ENCODE measurements around the gene KRT24. TPM values are rescaled to one million over a fixed set of nuclear protein-coding genes. Genes with fewer than 3 reads are reported as not detected.

KRT24 gene
- total RNA-seq, 1 experiment from 2014 or later = not detected

GRCh38 chr17:40695874-40696472, 7.6 kb downstream of the KRT24 start:
- CTCF ChIA-PET = interaction anchor here (0.7 kb wide), 1 partner anchor 8 kb away, joined by 3 read pairs; no protein-coding TSS in a partner anchor
- peaks cover 40% of the 10 kb centered on the region for H3K4me1 ChIP-seq (replicated peaks; ENCODE audit: insufficient read depth)
- TF ChIP-seq, protein P1, sequence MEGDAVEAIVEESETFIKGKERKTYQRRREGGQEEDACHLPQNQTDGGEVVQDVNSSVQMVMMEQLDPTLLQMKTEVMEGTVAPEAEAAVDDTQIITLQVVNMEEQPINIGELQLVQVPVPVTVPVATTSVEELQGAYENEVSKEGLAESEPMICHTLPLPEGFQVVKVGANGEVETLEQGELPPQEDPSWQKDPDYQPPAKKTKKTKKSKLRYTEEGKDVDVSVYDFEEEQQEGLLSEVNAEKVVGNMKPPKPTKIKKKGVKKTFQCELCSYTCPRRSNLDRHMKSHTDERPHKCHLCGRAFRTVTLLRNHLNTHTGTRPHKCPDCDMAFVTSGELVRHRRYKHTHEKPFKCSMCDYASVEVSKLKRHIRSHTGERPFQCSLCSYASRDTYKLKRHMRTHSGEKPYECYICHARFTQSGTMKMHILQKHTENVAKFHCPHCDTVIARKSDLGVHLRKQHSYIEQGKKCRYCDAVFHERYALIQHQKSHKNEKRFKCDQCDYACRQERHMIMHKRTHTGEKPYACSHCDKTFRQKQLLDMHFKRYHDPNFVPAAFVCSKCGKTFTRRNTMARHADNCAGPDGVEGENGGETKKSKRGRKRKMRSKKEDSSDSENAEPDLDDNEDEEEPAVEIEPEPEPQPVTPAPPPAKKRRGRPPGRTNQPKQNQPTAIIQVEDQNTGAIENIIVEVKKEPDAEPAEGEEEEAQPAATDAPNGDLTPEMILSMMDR (conservative IDR thresholded peaks at IDR 0.05) = no peak
- no peak for TF ChIP-seq EZH2 (IDR thresholded peaks at IDR 0.05; ENCODE audit: low read depth)

DNA sequence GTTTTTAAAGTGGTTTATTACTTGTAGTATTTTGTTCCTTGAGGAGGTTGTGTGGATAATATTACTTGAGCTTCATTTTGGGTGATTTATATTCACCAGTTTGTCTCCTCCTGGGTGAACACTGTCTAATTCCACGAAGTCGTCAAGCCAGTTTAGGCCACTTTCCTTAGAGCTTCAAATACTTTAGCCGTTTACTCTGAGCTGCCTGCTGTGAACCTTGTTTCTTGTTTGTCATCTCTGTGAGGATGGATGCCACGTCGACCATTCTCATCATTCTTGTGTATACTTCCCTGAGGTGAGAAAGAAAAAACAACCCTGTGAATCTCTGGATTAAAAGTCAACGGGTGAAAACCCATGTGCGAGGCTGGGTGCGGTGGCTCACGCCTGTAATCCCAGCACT, 9.0 kb downstream of the KRT24 start:
- intact Hi-C loops (cut with micrococcal nuclease; ENCODE audit: unreplicated experiment) = loop anchor here (5.0 kb wide), 1 partner anchor 47 kb away; the partner anchor contains the start of gene SMARCE1
- H3K9me3 ChIP-seq (ENCODE audit: insufficient read depth, low read depth) = no peaks in the 10 kb centered on the region
- no peaks in the 10 kb centered on the region for H3K27me3 ChIP-seq (ENCODE audit: insufficient read depth, low read depth)
- peaks cover 40% of the 10 kb centered on the region for H3K4me1 ChIP-seq (replicated peaks; ENCODE audit: insufficient read depth)
- no TSS peak for BruUV-seq (replicated peaks)
- H3K4me3 ChIP-seq = no peak overlapping the region
- H3K36me3 ChIP-seq (ENCODE audit: low read depth) = no peaks in the 10 kb centered on the region
- H3K79me2 ChIP-seq (ENCODE audit: low read depth) = no peaks in the 10 kb centered on the region
- no peak overlapping the region for H2AFZ ChIP-seq
- peaks cover 35% of the 10 kb centered on the region for H3F3A ChIP-seq (ENCODE audit: insufficient read depth, low read depth)
- TF ChIP-seq, protein P1 (conservative IDR thresholded peaks at IDR 0.05) = no peak
- TF ChIP-seq EZH2 (IDR thresholded peaks at IDR 0.05; ENCODE audit: low read depth) = no peak
- ChIA-PET CTCF (interaction anchor here (0.7 kb wide), 1 partner anchor 550 kb away, joined by 3 read pairs; no protein-coding TSS in a partner anchor), POLR2A (ENCODE audit: unreplicated experiment) (interaction anchor here (0.5 to 0.6 kb wide), 5 partner anchors 47 to 709 kb away, joined by 3 to 5 read pairs (median 4); partner anchors contain the start of gene SMARCE1)
- H4K20me1 ChIP-seq (ENCODE audit: insufficient read depth) = no peaks in the 10 kb centered on the region
- peak; percentile 59 to 97 for DNase-seq
- H3K4me2 ChIP-seq = peak overlapping the region; percentile 52
- H3K9me2 ChIP-seq (ENCODE audit: insufficient read depth) = no peaks in the 10 kb centered on the region
- peak overlapping the region; percentile 78 for H3K27ac ChIP-seq

More at GRCh38 chr17:40695874-40696472, 7.6 kb downstream of the KRT24 start:
- H3K4me3 ChIP-seq = no peak overlapping the region
- BruUV-seq (replicated peaks) = no TSS peak
- no peak overlapping the region for H2AFZ ChIP-seq
- no peaks in the 10 kb centered on the region for H3K79me2 ChIP-seq (ENCODE audit: low read depth)
- no peaks in the 10 kb centered on the region for H4K20me1 ChIP-seq (ENCODE audit: insufficient read depth)
- H3K4me2 ChIP-seq = no peak overlapping the region
- intact Hi-C loops (cut with micrococcal nuclease; ENCODE audit: unreplicated experiment) = no loop called here
- no peaks in the 10 kb centered on the region for H3K27me3 ChIP-seq (ENCODE audit: insufficient read depth, low read depth)
- H3K27ac ChIP-seq = peak overlapping the region; percentile 42
- H3F3A ChIP-seq (ENCODE audit: insufficient read depth, low read depth) = peaks cover 35% of the 10 kb centered on the region
- H3K9me2 ChIP-seq (ENCODE audit: insufficient read depth) = no peaks in the 10 kb centered on the region
- POLR2A ChIA-PET (ENCODE audit: unreplicated experiment) = no interaction called here
- DNase-seq = peak in 1 of 2 experiments; percentile 48
- H3K9me3 ChIP-seq (ENCODE audit: insufficient read depth, low read depth) = no peaks in the 10 kb centered on the region
- no peaks in the 10 kb centered on the region for H3K36me3 ChIP-seq (ENCODE audit: low read depth)

DNA sequence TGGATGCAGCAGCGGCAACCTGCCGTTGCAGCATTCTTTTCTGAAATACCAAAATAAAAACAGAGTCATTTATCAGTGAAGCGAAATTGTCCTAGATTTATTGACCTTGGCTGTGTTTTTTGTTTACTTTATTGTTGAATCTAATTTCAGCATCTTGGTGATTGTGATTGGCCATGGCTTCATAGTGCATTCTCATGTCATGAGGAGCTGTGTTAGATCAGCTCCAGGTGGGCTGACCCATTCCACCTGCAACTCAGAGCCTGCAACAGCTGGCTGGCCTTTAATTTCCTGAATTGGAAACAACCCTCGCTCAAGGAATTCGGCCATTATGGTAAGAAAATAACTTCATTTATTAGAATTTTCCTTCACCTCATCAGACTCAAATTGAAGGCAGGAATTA, 16.4 kb downstream of the KRT24 start:
- Histone ChIP-seq H3K36me3 (ENCODE audit: low read depth) (no peaks in the 10 kb centered on the region), H3F3A (ENCODE audit: insufficient read depth, low read depth) (no peaks in the 10 kb centered on the region), H3K79me2 (ENCODE audit: low read depth) (no peaks in the 10 kb centered on the region), H3K27ac (no peak overlapping the region), H3K9me3 (ENCODE audit: insufficient read depth, low read depth) (no peaks in the 10 kb centered on the region), H3K4me3 (no peak overlapping the region), H3K27me3 (ENCODE audit: insufficient read depth, low read depth) (no peaks in the 10 kb centered on the region), H2AFZ (no peak overlapping the region), H4K20me1 (ENCODE audit: insufficient read depth) (no peaks in the 10 kb centered on the region), H3K4me1 (replicated peaks; ENCODE audit: insufficient read depth) (no peaks in the 10 kb centered on the region), H3K4me2 (no peak overlapping the region), H3K9me2 (ENCODE audit: insufficient read depth) (no peaks in the 10 kb centered on the region)
- ChIA-PET CTCF (no interaction called here), POLR2A (ENCODE audit: unreplicated experiment) (no interaction called here)
- no peak for DNase-seq
- no peak for TF ChIP-seq EZH2 (IDR thresholded peaks at IDR 0.05; ENCODE audit: low read depth)
- TF ChIP-seq, protein P1 (conservative IDR thresholded peaks at IDR 0.05) = no peak
- intact Hi-C loops (cut with micrococcal nuclease; ENCODE audit: unreplicated experiment) = no loop called here
- no TSS peak for BruUV-seq (replicated peaks)
